GM12878 (cell line): ENCODE measurements around the gene RBM19. TPM values are rescaled to one million over a fixed set of nuclear protein-coding genes. Genes with fewer than 3 reads are reported as not detected.

ENCODE experiments used
- ATAC-seq: fragments of 200-7000 bp; cut with Tn5 transposase; 3 replicates; pipeline ENCODE4 v1.9.1; 2020; ENCODE audit warnings: mild to moderate bottlenecking, moderate library complexity
- BruUV-seq: library from RNA; stranded (reverse); fragments of 400-500 nt; replicated peaks from 2 replicates; lab custom pipeline; 2021; lab: Mats Ljungman, UMichigan
- CTCF ChIA-PET: fragments of 300-600 bp; sonication (Branson Sonifier 250); formaldehyde crosslinking; extraction: SDS; loops from one replicate; lab custom pipeline; 2021; ENCODE audit warnings: inconsistent platforms; lab: Yijun Ruan, JAX
- POLR2A ChIA-PET: fragments of 350-600 bp; formaldehyde crosslinking; extraction: SDS; loops from one replicate; lab custom pipeline; 2021; ENCODE audit warnings: inconsistent platforms; lab: Charles Lee
- RAD21 ChIA-PET: fragments of 300-600 bp; sonication (Branson Sonifier 250); formaldehyde crosslinking; loops from one replicate; lab custom pipeline; 2023; ENCODE audit warnings: antibody characterized with exemption; ENCODE audit not compliant: unreplicated experiment; lab: Charles Lee
- SMC1A ChIA-PET: fragments of 300-600 bp; sonication (Branson Sonifier 250); formaldehyde crosslinking; loops from one replicate; lab custom pipeline; 2023; ENCODE audit not compliant: unreplicated experiment, uncharacterized antibody; lab: Charles Lee
- DNase-seq: peaks from one replicate; pipeline ENCODE4 v3.0.0-alpha.2; 2011; ENCODE audit warnings: low read depth, low spot score
- FAIRE-seq: peaks from 3 replicates; lab custom pipeline; 2011; peaks lifted over from hg19 to GRCh38; lab: Jason Lieb, UNC
- H2AFZ ChIP-seq: 2 replicates; pipeline ENCODE4 v1.6.0; 2011; ENCODE audit warnings: low read depth, low read length, control low read depth; ENCODE audit not compliant: control insufficient read depth
- H3K27ac ChIP-seq: 2 replicates; pipeline ENCODE4 v1.5.1; 2011; ENCODE audit warnings: control low read depth; ENCODE audit not compliant: control insufficient read depth, insufficient read depth
- H3K27me3 ChIP-seq, 2 experiments: replicated peaks in 1 of 2; 2 replicates each; pipeline versions ENCODE4 v1.6.0 to v1.6.1; 2011; ENCODE audit warnings: low read length in 1 of 2; ENCODE audit not compliant: control insufficient read depth in 2 of 2, insufficient read depth in 2 of 2
- H3K36me3 ChIP-seq, 2 experiments: 2 replicates each; pipeline ENCODE4 v1.5.1; 2011; ENCODE audit warnings: low read length in 1 of 2; ENCODE audit not compliant: control insufficient read depth in 2 of 2, insufficient read depth in 2 of 2
- H3K4me1 ChIP-seq: 2 replicates; pipeline ENCODE4 v1.6.1; 2011; ENCODE audit warnings: mild to moderate bottlenecking, low read length, moderate library complexity, mixed read lengths; ENCODE audit not compliant: control insufficient read depth, insufficient read depth
- H3K4me2 ChIP-seq: 2 replicates; pipeline ENCODE4 v1.6.0; 2011; ENCODE audit warnings: control low read depth; ENCODE audit not compliant: control insufficient read depth, insufficient read depth
- H3K4me3 ChIP-seq: fragments of 200-600 bp; sonication (generic); 2 replicates; pipeline ENCODE4 v1.5.1; 2016
- H3K79me2 ChIP-seq: 2 replicates; pipeline ENCODE4 v1.6.0; 2011; ENCODE audit warnings: low read length; ENCODE audit not compliant: control insufficient read depth, insufficient read depth
- H3K9ac ChIP-seq: 2 replicates; pipeline ENCODE4 v1.8.0; 2011; ENCODE audit warnings: low read length, control low read depth, mixed read lengths; ENCODE audit not compliant: control insufficient read depth, insufficient read depth
- H3K9me3 ChIP-seq: replicated peaks from 3 replicates; pipeline ENCODE4 v1.5.1; 2011; ENCODE audit warnings: mild to moderate bottlenecking, low read length; ENCODE audit not compliant: control insufficient read depth, insufficient read depth
- H4K20me1 ChIP-seq: 2 replicates; pipeline ENCODE4 v1.6.0; 2011; ENCODE audit not compliant: control insufficient read depth, insufficient read depth
- BCLAF1 ChIP-seq: fragments of 450-650 bp; IDR thresholded peaks from 2 replicates; pipeline ENCODE4 v1.6.1; 2017; ENCODE audit warnings: antibody characterized with exemption, mild to moderate bottlenecking, moderate library complexity
- EZH2 ChIP-seq: IDR thresholded peaks from 2 replicates; pipeline ENCODE4 v1.6.1; 2012; ENCODE audit warnings: low read depth, mild to moderate bottlenecking, control low read depth, inconsistent platforms, low read length, borderline replicate concordance; ENCODE audit not compliant: control insufficient read depth
- HDAC6 ChIP-seq: fragments of 200-600 bp; sonication (generic); IDR thresholded peaks from one replicate; pipeline ENCODE4 v1.8.0; 2017; ENCODE audit warnings: antibody characterized with exemption; ENCODE audit not compliant: unreplicated experiment
- NR2C1 ChIP-seq: fragments of 450-650 bp; IDR thresholded peaks from 2 replicates; pipeline ENCODE4 v1.6.1; 2017; ENCODE audit warnings: antibody characterized with exemption, mild to moderate bottlenecking, moderate library complexity
- POLR2AphosphoS2 ChIP-seq: IDR thresholded peaks from 2 replicates; pipeline ENCODE4 v1.6.1; 2011; ENCODE audit warnings: low read depth, mild to moderate bottlenecking, low read length, improper control_type of control experiment, moderate library complexity
- RFX5 ChIP-seq: IDR thresholded peaks from 2 replicates; pipeline ENCODE4 v1.6.1; 2011; ENCODE audit warnings: low read depth, low read length, improper control_type of control experiment
- SREBF1 ChIP-seq: IDR thresholded peaks from 2 replicates; pipeline ENCODE4 v1.6.1; 2012; ENCODE audit warnings: mild to moderate bottlenecking, low read length
- STAT3 ChIP-seq: IDR thresholded peaks from 2 replicates; pipeline ENCODE4 v1.6.1; 2011; ENCODE audit warnings: low read depth, low read length, improper control_type of control experiment
- USF1 ChIP-seq: IDR thresholded peaks from 2 replicates; pipeline ENCODE4 v1.6.1; 2011; ENCODE audit warnings: borderline replicate concordance, low read depth, mild to moderate bottlenecking, moderate library complexity, mixed read lengths, low read length; ENCODE audit not compliant: insufficient read depth; ENCODE audit errors: extremely low read length
- ZNF384 ChIP-seq: IDR thresholded peaks from 2 replicates; pipeline ENCODE4 v1.6.1; 2012; ENCODE audit warnings: low read depth, mild to moderate bottlenecking, low read length, improper control_type of control experiment, borderline replicate concordance
- ZNF592 ChIP-seq: fragments of 450-650 bp; IDR thresholded peaks from 2 replicates; pipeline ENCODE4 v1.6.1; 2017; ENCODE audit warnings: mild to moderate bottlenecking, moderate library complexity
- WGBS: methylation state at CpG from one replicate; pipeline ENCODE4 v1.1.6; 2016; ENCODE audit warnings: low lambda C conversion rate; ENCODE audit not compliant: insufficient replicate concordance, insufficient coverage; ENCODE audit errors: missing lambda C conversion rate; 5-methylcytosine and 5-hydroxymethylcytosine counted together
- in situ Hi-C: fragments of 300-500 bp; cut with MboI; formaldehyde crosslinking; loops from 9 replicates; pipeline ENCODE4 v1.14.3; 2018; ENCODE audit warnings: mixed read lengths
- intact Hi-C: fragments of 100-400 bp; cut with micrococcal nuclease; formaldehyde crosslinking; loops from one replicate; pipeline ENCODE4 v1.14.2; 2022; ENCODE audit not compliant: unreplicated experiment
- polyA plus RNA-seq, 11 experiments: library from polyadenylated mRNA; depleted of rRNA in 4 of 11; unstranded in 6 of 11; stranded (reverse) in 5 of 11; fragments of >200 nt; fragmentation: Nextera tagmentation in 4 of 11; fragmentation: Illumina TruSeq in 1 of 11; extraction: Ambion mirVana in 4 of 11; extraction: Trizol in 1 of 11; gene quantifications; 1 replicate in 1 of 11; 2 replicates in 10 of 11; pipeline versions ENCODE4 v1.2.1 to v1.2.3, GENCODE V29; 2011 to 2016; ENCODE audit warnings: inconsistent platforms in 2 of 11, missing spikeins in 2 of 11, low read depth in 1 of 11
- total RNA-seq, 4 experiments: library from RNA; depleted of rRNA in 3 of 4; stranded (reverse); fragments of >200 nt in 3 of 4; fragmentation: Illumina TruSeq in 1 of 4; extraction: Trizol in 1 of 4; gene quantifications; 2 replicates each; pipeline versions ENCODE4 v1.2.1 to v1.2.3, GENCODE V29; 2013 to 2021
- TF ChIP-seq, protein P1 (sequence below): fragments of 450-650 bp; IDR thresholded peaks from 2 replicates; pipeline ENCODE4 v1.6.1; 2014; ENCODE audit warnings: mild to moderate bottlenecking

Gene RBM19
- total and polyA plus RNA-seq, 10 of the 15 experiments (the other 5 are each of a cell fraction or from before 2014, with no cell fraction given) = 4.2 to 42.9 (median 28.4) TPM

DNA sequence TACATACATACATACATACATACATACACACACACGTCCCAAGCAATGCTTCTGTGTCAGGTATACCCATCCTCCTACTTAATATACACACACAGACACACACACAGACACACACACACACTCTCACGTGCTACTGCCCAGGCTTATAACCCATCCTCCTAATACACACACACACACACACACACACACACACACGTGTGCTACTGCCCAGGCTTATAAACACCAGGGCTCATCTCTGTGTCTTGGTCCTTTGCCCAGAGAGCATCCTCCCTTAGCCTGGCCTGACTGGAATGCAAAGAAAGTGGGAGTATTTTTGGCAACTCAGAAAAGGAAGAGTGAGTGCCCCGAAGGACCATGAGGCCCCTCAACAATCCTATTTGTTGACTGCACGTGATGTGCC, 129.0 kb downstream of the RBM19 start (continued):
- TF ChIP-seq ZNF592 = no peak
- TF ChIP-seq STAT3 = no peak
- no peak for TF ChIP-seq HDAC6
- no peak for TF ChIP-seq ZNF384
- no peak for TF ChIP-seq EZH2

GRCh38 chr12:113835896-113836295, 130.2 kb downstream of the RBM19 start:
- Histone ChIP-seq H3K27me3 (no peaks in the 10 kb centered on the region), H3K4me1 (no peaks in the 10 kb centered on the region; the same call in 1 of the 2 replicates), H3K4me2 (no peak overlapping the region), H3K79me2 (no peaks in the 10 kb centered on the region), H3K4me3 (no peak overlapping the region), H4K20me1 (no peaks in the 10 kb centered on the region), H2AFZ (no peak overlapping the region), H3K9ac (no peak overlapping the region), H3K36me3 (peaks cover 0 to 1% of the 10 kb centered on the region in 2 experiments; a peak in 3 of 4 replicates), H3K9me3 (no peaks in the 10 kb centered on the region), H3K27ac (no peak overlapping the region)
- POLR2A ChIA-PET = no interaction called here
- 93% methylated on average over 16 of the region's 16 CpGs for WGBS
- FAIRE-seq = no peak
- intact Hi-C loops (no loop called here), in situ Hi-C loops (no loop called here)
- no TSS peak for BruUV-seq
- RAD21 ChIA-PET = no interaction called here
- SMC1A ChIA-PET = no interaction called here
- CTCF ChIA-PET = no interaction called here
- DNase-seq = no peak
- ATAC-seq = no peak
- no peak for TF ChIP-seq SREBF1
- TF ChIP-seq RFX5 = no peak
- TF ChIP-seq, protein P1, sequence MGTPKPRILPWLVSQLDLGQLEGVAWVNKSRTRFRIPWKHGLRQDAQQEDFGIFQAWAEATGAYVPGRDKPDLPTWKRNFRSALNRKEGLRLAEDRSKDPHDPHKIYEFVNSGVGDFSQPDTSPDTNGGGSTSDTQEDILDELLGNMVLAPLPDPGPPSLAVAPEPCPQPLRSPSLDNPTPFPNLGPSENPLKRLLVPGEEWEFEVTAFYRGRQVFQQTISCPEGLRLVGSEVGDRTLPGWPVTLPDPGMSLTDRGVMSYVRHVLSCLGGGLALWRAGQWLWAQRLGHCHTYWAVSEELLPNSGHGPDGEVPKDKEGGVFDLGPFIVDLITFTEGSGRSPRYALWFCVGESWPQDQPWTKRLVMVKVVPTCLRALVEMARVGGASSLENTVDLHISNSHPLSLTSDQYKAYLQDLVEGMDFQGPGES = no peak
- TF ChIP-seq BCLAF1 = no peak
- TF ChIP-seq USF1 = no peak
- TF ChIP-seq POLR2AphosphoS2 = no peak
- TF ChIP-seq NR2C1 = no peak
